T-cell (primary cell): Measurements from ENCODE around the gene MCF2. TPM values are rescaled to one million over a fixed set of nuclear protein-coding genes. Genes with fewer than 3 reads are reported as not detected.
A peak's percentile ranks its signal among the peaks of the same experiment; 100 is the strongest.

Source experiments
- ATAC-seq, 4 experiments: fragments of 200-7000 bp in 3 of 4; fragments of 150-1000 bp in 1 of 4; cut with Tn5 transposase; replicated peaks in 1 of 4; 1 replicate in 3 of 4; 2 replicates in 1 of 4; pipeline ENCODE4 v1.10.0; 2021; ENCODE audit warnings: moderate library complexity in 3 of 4, mild to moderate bottlenecking in 2 of 4, moderate number of reproducible peaks in 1 of 4
- CTCF ChIA-PET, 2 donors: fragments of 300-600 bp; sonication (Branson Sonifier 250); formaldehyde crosslinking; loops; one replicate each; lab custom pipeline; 2022; ENCODE audit warnings: antibody characterized with exemption in 2 of 2; lab: Charles Lee
- POLR2A ChIA-PET, 2 donors: fragments of 300-600 bp; sonication (Branson Sonifier 250); formaldehyde crosslinking; loops; one replicate each; lab custom pipeline; 2022; ENCODE audit warnings: antibody characterized with exemption in 2 of 2; lab: Charles Lee
- DNase-seq, 35 experiments: peaks; one replicate each; pipeline versions ENCODE4 v3.0.0 to v3.0.0-alpha.2; 2013 to 2023
- H3K27ac ChIP-seq: one replicate; pipeline ENCODE4 v1.5.1; 2013; ENCODE audit warnings: low read length
- H3K27me3 ChIP-seq, 2 experiments: replicated peaks in 1 of 2; 1 replicate in 1 of 2; 2 replicates in 1 of 2; pipeline versions ENCODE4 v1.6.1 to v1.7.0; 2013; ENCODE audit warnings: low read length in 1 of 2, mixed read lengths in 1 of 2; ENCODE audit not compliant: control insufficient read depth in 2 of 2, insufficient read depth in 2 of 2; ENCODE audit errors: extremely low read depth in 1 of 2
- H3K36me3 ChIP-seq, 2 donors: 1 replicate in 1 of 2; 2 replicates in 1 of 2; pipeline versions ENCODE4 v1.6.1 to v1.7.0; 2013; ENCODE audit warnings: low read length in 1 of 2; ENCODE audit not compliant: control insufficient read depth in 2 of 2, insufficient read depth in 1 of 2; ENCODE audit errors: extremely low read depth in 1 of 2
- H3K4me1 ChIP-seq, 2 experiments: 1 replicate in 1 of 2; 2 replicates in 1 of 2; pipeline versions ENCODE4 v1.6.1 to v1.7.0; 2013; ENCODE audit warnings: low read length in 2 of 2, mixed read lengths in 1 of 2; ENCODE audit not compliant: insufficient read depth in 2 of 2, control insufficient read depth in 1 of 2; ENCODE audit errors: extremely low read depth in 1 of 2
- H3K4me3 ChIP-seq, 2 donors: 1 replicate in 1 of 2; 2 replicates in 1 of 2; pipeline versions ENCODE4 v1.5.1 to v1.7.0; 2013; ENCODE audit warnings: mild to moderate bottlenecking in 2 of 2, low read length in 1 of 2, moderate library complexity in 1 of 2; ENCODE audit not compliant: control insufficient read depth in 1 of 2; ENCODE audit errors: extremely low read depth in 1 of 2
- H3K9me3 ChIP-seq: 2 replicates; pipeline ENCODE4 v1.7.0; 2013
- H3K27ac Mint-ChIP-seq, 2 donors: one replicate each; pipeline ENCODE4 v1.8.0; 2020 to 2021; ENCODE audit warnings: mild to moderate bottlenecking in 2 of 2, mixed read lengths in 2 of 2
- H3K27me3 Mint-ChIP-seq, 2 donors: one replicate each; pipeline ENCODE4 v1.8.0; 2021 to 2022; ENCODE audit warnings: mixed read lengths in 2 of 2
- H3K36me3 Mint-ChIP-seq: one replicate; pipeline ENCODE4 v1.8.0; 2021; ENCODE audit warnings: mixed read lengths
- H3K4me1 Mint-ChIP-seq, 3 donors: one replicate each; pipeline ENCODE4 v1.8.0; 2020 to 2022; ENCODE audit warnings: mixed read lengths in 3 of 3, mild to moderate bottlenecking in 1 of 3
- H3K4me3 Mint-ChIP-seq, 3 donors: one replicate each; pipeline ENCODE4 v1.8.0; 2020 to 2022; ENCODE audit warnings: mild to moderate bottlenecking in 3 of 3, mixed read lengths in 3 of 3, moderate library complexity in 3 of 3
- H3K9me3 Mint-ChIP-seq, 3 donors: one replicate each; pipeline ENCODE4 v1.8.0; 2020 to 2022; ENCODE audit warnings: mixed read lengths in 3 of 3
- WGBS: methylation state at CpG from one replicate; pipeline ENCODE4 v1.1.5; 2013; ENCODE audit warnings: missing lambda C conversion rate; ENCODE audit not compliant: insufficient coverage; 5-methylcytosine and 5-hydroxymethylcytosine counted together
- total RNA-seq, 35 experiments: library from RNA in 6 of 35; stranded (reverse) in 6 of 35; fragments of 120-200 nt in 1 of 35; gene quantifications; one replicate each; pipeline versions ENCODE4 v1.2.1 to v1.2.4 and lab custom pipeline; 2013 to 2026

Gene MCF2
- 1 to 10 TPM in 1 of 5 donors, under 1 TPM in 4; 0.43 to 1.1 (median 0.82) TPM for total RNA-seq
- total RNA-seq (2013): 0.63 TPM
- 0.15 to 4.2 (median 1.5) reads per million in 29 experiments for total RNA-seq (lab: John Stamatoyannopoulos, UW)

- no peaks in the 10 kb centered on the region for H3K4me1 Mint-ChIP-seq
- ATAC-seq (no peak), DNase-seq (no peak)
- Histone ChIP-seq H3K4me1 (no peaks in the 10 kb centered on the region), H3K36me3 (no peaks in the 10 kb centered on the region), H3K9me3 (no peaks in the 10 kb centered on the region), H3K27ac (no peak within 1 kb of the TSS), H3K27me3 (no peaks in the 10 kb centered on the region), H3K4me3 (no peak within 1 kb of the TSS)
- H3K27ac Mint-ChIP-seq: no peak within 1 kb of the TSS
- H3K36me3 Mint-ChIP-seq: peaks cover 2% of the 10 kb centered on the region
- WGBS: no CpG with 5 or more reads among the region's 4 CpGs
- ChIA-PET POLR2A (no interaction called here), CTCF (no interaction called here)
- no peaks in the 10 kb centered on the region for H3K9me3 Mint-ChIP-seq
- H3K27me3 Mint-ChIP-seq: no peaks in the 10 kb centered on the region
- H3K4me3 Mint-ChIP-seq: no peak within 1 kb of the TSS
Observed at GRCh38 chrX:139708067-139708466, at the start of gene MCF2. TSS of gene MCF2 (minus strand) at chrX:139708167. CDS start at chrX:139651744, 56,423 bp downstream.

- no CpG with 5 or more reads among the region's 3 CpGs for WGBS
- no peak for DNase-seq
- POLR2A ChIA-PET: no interaction called here
- ATAC-seq: no peak
- H3K27ac ChIP-seq: no peak overlapping the region
- Mint-ChIP-seq H3K27ac (no peak overlapping the region), H3K36me3 (peaks cover 66% of the 10 kb centered on the region), H3K4me1 (no peaks in the 10 kb centered on the region), H3K9me3 (peaks cover 11 to 13% (median 11%) of the 10 kb centered on the region in 3 donors), H3K4me3 (no peak overlapping the region), H3K27me3 (peaks cover 0 to 5% of the 10 kb centered on the region in 2 donors)
- no peak overlapping the region for H3K4me3 ChIP-seq
- H3K9me3 ChIP-seq: no peaks in the 10 kb centered on the region
- no peaks in the 10 kb centered on the region for H3K4me1 ChIP-seq
- H3K36me3 ChIP-seq: no peaks in the 10 kb centered on the region
- H3K27me3 ChIP-seq: no peaks in the 10 kb centered on the region
- CTCF ChIA-PET: no interaction called here
Observed at GRCh38 chrX:139751053-139751452, 43.1 kb upstream of the MCF2 start.

- H3K4me3 ChIP-seq: no peak overlapping the region
- H3K27ac ChIP-seq: no peak overlapping the region
- ATAC-seq (no peak), DNase-seq (no peak)
- POLR2A ChIA-PET: no interaction called here
- peaks cover 0 to under 1% of the 10 kb centered on the region in 2 donors for H3K36me3 ChIP-seq
- Mint-ChIP-seq H3K36me3 (peaks cover 64% of the 10 kb centered on the region), H3K27me3 (peaks cover 0 to 5% of the 10 kb centered on the region in 2 donors), H3K9me3 (peaks cover 11 to 13% (median 11%) of the 10 kb centered on the region in 3 donors), H3K4me1 (no peaks in the 10 kb centered on the region), H3K27ac (no peak overlapping the region), H3K4me3 (no peak overlapping the region)
- CTCF ChIA-PET: no interaction called here
- H3K27me3 ChIP-seq: no peaks in the 10 kb centered on the region
- H3K9me3 ChIP-seq: no peaks in the 10 kb centered on the region
- H3K4me1 ChIP-seq: no peaks in the 10 kb centered on the region
Observed at GRCh38 chrX:139750390-139750789, 42.4 kb upstream of the MCF2 start.

GRCh38 chrX:139739138-139739537, 31.2 kb upstream of the MCF2 start:
- H3K4me3 Mint-ChIP-seq: no peak overlapping the region
- Histone ChIP-seq H3K4me1 (peaks cover 0 to 3% of the 10 kb centered on the region in 2 experiments), H3K4me3 (no peak overlapping the region), H3K9me3 (no peaks in the 10 kb centered on the region), H3K27ac (no peak overlapping the region), H3K36me3 (peaks cover 0 to 14% of the 10 kb centered on the region in 2 donors), H3K27me3 (no peaks in the 10 kb centered on the region)
- DNase-seq (peak in 10 of 35 experiments; percentile 0 to 36 (median 4)), ATAC-seq (peak in 3 of 4 experiments; percentile 33 to 72 (median 49))
- peaks cover 4 to 22% (median 18%) of the 10 kb centered on the region in 3 donors for H3K4me1 Mint-ChIP-seq
- CTCF ChIA-PET: no interaction called here
- no peaks in the 10 kb centered on the region for H3K9me3 Mint-ChIP-seq
- H3K27me3 Mint-ChIP-seq: peaks cover 0 to 6% of the 10 kb centered on the region in 2 donors
- H3K27ac Mint-ChIP-seq: peak overlapping the region; percentile 14 to 16
- POLR2A ChIA-PET: no interaction called here
- WGBS: no CpG with 5 or more reads among the region's 2 CpGs
- H3K36me3 Mint-ChIP-seq: peaks cover 46% of the 10 kb centered on the region

GRCh38 chrX:139738581-139738980, 30.6 kb upstream of the MCF2 start:
- no peaks in the 10 kb centered on the region for H3K27me3 ChIP-seq
- DNase-seq: no peak
- no peaks in the 10 kb centered on the region for H3K9me3 ChIP-seq
- peaks cover 0 to 6% of the 10 kb centered on the region in 2 donors for H3K27me3 Mint-ChIP-seq
- H3K9me3 Mint-ChIP-seq: no peaks in the 10 kb centered on the region
- H3K27ac Mint-ChIP-seq: peak overlapping the region in 1 of 2 donors; percentile 16
- H3K4me1 ChIP-seq: peaks cover 0 to 3% of the 10 kb centered on the region in 2 experiments
- peaks cover 0 to 14% of the 10 kb centered on the region in 2 donors for H3K36me3 ChIP-seq
- peaks cover 44% of the 10 kb centered on the region for H3K36me3 Mint-ChIP-seq
- peak overlapping the region in 1 of 3 donors; percentile 9 for H3K4me3 Mint-ChIP-seq
- no peak overlapping the region for H3K4me3 ChIP-seq
- H3K27ac ChIP-seq: no peak overlapping the region
- peaks cover 4 to 22% (median 18%) of the 10 kb centered on the region in 3 donors for H3K4me1 Mint-ChIP-seq
- ATAC-seq: peak in 2 of 4 experiments; percentile 47 to 78
- POLR2A ChIA-PET: no interaction called here
- CTCF ChIA-PET: no interaction called here

- no peaks in the 10 kb centered on the region for H3K9me3 ChIP-seq
- H3K4me1 ChIP-seq: peaks cover 0 to 3% of the 10 kb centered on the region in 2 experiments
- CTCF ChIA-PET: no interaction called here
- ATAC-seq: no peak
- H3K27me3 Mint-ChIP-seq: peaks cover 0 to 6% of the 10 kb centered on the region in 2 donors
- H3K27ac ChIP-seq: no peak overlapping the region
- POLR2A ChIA-PET: no interaction called here
- no peak for DNase-seq
- WGBS: no CpG with 5 or more reads among the region's 1 CpG
- H3K9me3 Mint-ChIP-seq: no peaks in the 10 kb centered on the region
- H3K4me3 ChIP-seq: no peak overlapping the region
- peaks cover 48% of the 10 kb centered on the region for H3K36me3 Mint-ChIP-seq
- no peaks in the 10 kb centered on the region for H3K27me3 ChIP-seq
- H3K27ac Mint-ChIP-seq: no peak overlapping the region
- H3K4me3 Mint-ChIP-seq: no peak overlapping the region
- peaks cover 4 to 20% (median 16%) of the 10 kb centered on the region in 3 donors for H3K4me1 Mint-ChIP-seq
- H3K36me3 ChIP-seq: peaks cover 0 to 16% of the 10 kb centered on the region in 2 donors
Observed at GRCh38 chrX:139736151-139736550, 28.2 kb upstream of the MCF2 start.
